ENCODE results near the gene DENND5A.
"Not testable (repeated sequence)": the region's sequence is repeated elsewhere in the genome, so short reads cannot be mapped to it uniquely, and the experiment has no call there.

DENND5A gene

GRCh38 chr11:9214765-9215164, 50.4 kb downstream of the DENND5A start:
- no peak overlapping the region for H3K4me3 ChIP-seq (ENCODE audit: low read depth, low read length)
- no peak overlapping the region for H2AFZ ChIP-seq (ENCODE audit: low read length, unreplicated experiment)
- peaks cover 93% of the 10 kb centered on the region for H3K79me2 ChIP-seq (ENCODE audit: control insufficient read depth, insufficient read depth, low read length, unreplicated experiment)
- H3K27me3 ChIP-seq (ENCODE audit: insufficient read depth, low read length) = no peaks in the 10 kb centered on the region
- no peak overlapping the region for H3K27ac ChIP-seq (ENCODE audit: low read depth, low read length)
- peaks cover 33% of the 10 kb centered on the region for H3K4me1 ChIP-seq (ENCODE audit: control insufficient read depth, insufficient read depth, low read length, unreplicated experiment)
- no peaks in the 10 kb centered on the region for H3K36me3 ChIP-seq (ENCODE audit: insufficient read depth, low read length)

GRCh38 chr11:9211322-9211721, 53.8 kb downstream of the DENND5A start:
- no peak overlapping the region for H2AFZ ChIP-seq (ENCODE audit: low read length, unreplicated experiment)
- H3K27me3 ChIP-seq (ENCODE audit: insufficient read depth, low read length) = no peaks in the 10 kb centered on the region
- H3K79me2 ChIP-seq (ENCODE audit: control insufficient read depth, insufficient read depth, low read length, unreplicated experiment) = peaks cover 98% of the 10 kb centered on the region
- H3K4me1 ChIP-seq (ENCODE audit: control insufficient read depth, insufficient read depth, low read length, unreplicated experiment) = peaks cover 35% of the 10 kb centered on the region
- H3K27ac ChIP-seq (ENCODE audit: low read depth, low read length) = no peak overlapping the region
- H3K36me3 ChIP-seq (ENCODE audit: insufficient read depth, low read length) = no peaks in the 10 kb centered on the region; the same call in 1 of the 2 replicates
- H3K4me3 ChIP-seq (ENCODE audit: low read depth, low read length) = no peak overlapping the region

GRCh38 chr11:9210922-9211320, 54.2 kb downstream of the DENND5A start:
- H3K4me1 ChIP-seq (ENCODE audit: control insufficient read depth, insufficient read depth, low read length, unreplicated experiment) = peaks cover 35% of the 10 kb centered on the region
- no peak overlapping the region for H3K27ac ChIP-seq (ENCODE audit: low read depth, low read length)

GRCh38 chr11:9210224-9210921, 54.8 kb downstream of the DENND5A start:
- Histone ChIP-seq H3K36me3 (ENCODE audit: insufficient read depth, low read length) (no peaks in the 10 kb centered on the region; the same call in 1 of the 2 replicates), H3K27ac (ENCODE audit: low read depth, low read length) (no peak overlapping the region), H2AFZ (ENCODE audit: low read length, unreplicated experiment) (no peak overlapping the region), H3K27me3 (ENCODE audit: insufficient read depth, low read length) (no peaks in the 10 kb centered on the region), H3K4me3 (ENCODE audit: low read depth, low read length) (no peak overlapping the region), H3K79me2 (ENCODE audit: control insufficient read depth, insufficient read depth, low read length, unreplicated experiment) (peaks cover 96% of the 10 kb centered on the region), H3K4me1 (ENCODE audit: control insufficient read depth, insufficient read depth, low read length, unreplicated experiment) (peaks cover 33% of the 10 kb centered on the region)

More at GRCh38 chr11:9210922-9211320, 54.2 kb downstream of the DENND5A start:
- Histone ChIP-seq H3K4me3 (ENCODE audit: low read depth, low read length) (no peak overlapping the region), H3K36me3 (ENCODE audit: insufficient read depth, low read length) (no peaks in the 10 kb centered on the region; the same call in 1 of the 2 replicates), H3K27me3 (ENCODE audit: insufficient read depth, low read length) (no peaks in the 10 kb centered on the region), H3K79me2 (ENCODE audit: control insufficient read depth, insufficient read depth, low read length, unreplicated experiment) (peaks cover 96% of the 10 kb centered on the region), H2AFZ (ENCODE audit: low read length, unreplicated experiment) (no peak overlapping the region)

GRCh38 chr11:9209604-9210003, 55.5 kb downstream of the DENND5A start:
- H2AFZ ChIP-seq (ENCODE audit: low read length, unreplicated experiment); H3K36me3 ChIP-seq (ENCODE audit: insufficient read depth, low read length); H3K27ac ChIP-seq (ENCODE audit: low read depth, low read length); H3K27me3 ChIP-seq (ENCODE audit: insufficient read depth, low read length); H3K4me3 ChIP-seq (ENCODE audit: low read depth, low read length): not testable (repeated sequence)
- H3K79me2 ChIP-seq (ENCODE audit: control insufficient read depth, insufficient read depth, low read length, unreplicated experiment) = peaks cover 92% of the 10 kb centered on the region
- peaks cover 26% of the 10 kb centered on the region for H3K4me1 ChIP-seq (ENCODE audit: control insufficient read depth, insufficient read depth, low read length, unreplicated experiment)

GRCh38 chr11:9208726-9209501, 56.2 kb downstream of the DENND5A start:
- Histone ChIP-seq H3K36me3 (ENCODE audit: insufficient read depth, low read length) (no peaks in the 10 kb centered on the region; the same call in 1 of the 2 replicates), H3K27ac (ENCODE audit: low read depth, low read length) (no peak overlapping the region), H3K27me3 (ENCODE audit: insufficient read depth, low read length) (no peaks in the 10 kb centered on the region), H2AFZ (ENCODE audit: low read length, unreplicated experiment) (no peak overlapping the region), H3K4me1 (ENCODE audit: control insufficient read depth, insufficient read depth, low read length, unreplicated experiment) (peaks cover 23% of the 10 kb centered on the region), H3K79me2 (ENCODE audit: control insufficient read depth, insufficient read depth, low read length, unreplicated experiment) (peaks cover 86% of the 10 kb centered on the region), H3K4me3 (ENCODE audit: low read depth, low read length) (no peak overlapping the region)

- H2AFZ ChIP-seq (ENCODE audit: low read length, unreplicated experiment) = no peak overlapping the region
- no peaks in the 10 kb centered on the region for H3K27me3 ChIP-seq (ENCODE audit: insufficient read depth, low read length)
- H3K36me3 ChIP-seq (ENCODE audit: insufficient read depth, low read length) = peaks cover 8% of the 10 kb centered on the region
- H3K4me1 ChIP-seq (ENCODE audit: control insufficient read depth, insufficient read depth, low read length, unreplicated experiment) = peaks cover 23% of the 10 kb centered on the region
- H3K79me2 ChIP-seq (ENCODE audit: control insufficient read depth, insufficient read depth, low read length, unreplicated experiment) = peaks cover 75% of the 10 kb centered on the region
- no peak overlapping the region for H3K27ac ChIP-seq (ENCODE audit: low read depth, low read length)
- H3K4me3 ChIP-seq (ENCODE audit: low read depth, low read length) = no peak overlapping the region
Measured at GRCh38 chr11:9207229-9207628, 57.9 kb downstream of the DENND5A start.

- H3K27me3 ChIP-seq (ENCODE audit: insufficient read depth, low read length) = no peaks in the 10 kb centered on the region
- peaks cover 69% of the 10 kb centered on the region for H3K79me2 ChIP-seq (ENCODE audit: control insufficient read depth, insufficient read depth, low read length, unreplicated experiment)
- no peak overlapping the region for H3K4me3 ChIP-seq (ENCODE audit: low read depth, low read length)
- peaks cover 8% of the 10 kb centered on the region for H3K36me3 ChIP-seq (ENCODE audit: insufficient read depth, low read length)
- H3K4me1 ChIP-seq (ENCODE audit: control insufficient read depth, insufficient read depth, low read length, unreplicated experiment) = peaks cover 21% of the 10 kb centered on the region
- H3K27ac ChIP-seq (ENCODE audit: low read depth, low read length) = no peak overlapping the region
- H2AFZ ChIP-seq (ENCODE audit: low read length, unreplicated experiment) = no peak overlapping the region
Measured at GRCh38 chr11:9206496-9206895, 58.7 kb downstream of the DENND5A start.

GRCh38 chr11:9203691-9204311, 61.3 kb downstream of the DENND5A start:
- Histone ChIP-seq H3K79me2 (ENCODE audit: control insufficient read depth, insufficient read depth, low read length, unreplicated experiment) (peaks cover 54% of the 10 kb centered on the region), H3K27ac (ENCODE audit: low read depth, low read length) (no peak overlapping the region), H3K36me3 (ENCODE audit: insufficient read depth, low read length) (peaks cover 12% of the 10 kb centered on the region), H3K27me3 (ENCODE audit: insufficient read depth, low read length) (no peaks in the 10 kb centered on the region), H2AFZ (ENCODE audit: low read length, unreplicated experiment) (no peak overlapping the region), H3K4me1 (ENCODE audit: control insufficient read depth, insufficient read depth, low read length, unreplicated experiment) (no peaks in the 10 kb centered on the region), H3K4me3 (ENCODE audit: low read depth, low read length) (no peak overlapping the region)

- H2AFZ ChIP-seq (ENCODE audit: low read length, unreplicated experiment) = no peak overlapping the region
- peaks cover 37% of the 10 kb centered on the region for H3K79me2 ChIP-seq (ENCODE audit: control insufficient read depth, insufficient read depth, low read length, unreplicated experiment)
Measured at GRCh38 chr11:9201372-9202162, 63.6 kb downstream of the DENND5A start.

More at GRCh38 chr11:9201372-9202162, 63.6 kb downstream of the DENND5A start:
- Histone ChIP-seq H3K4me1 (ENCODE audit: control insufficient read depth, insufficient read depth, low read length, unreplicated experiment) (no peaks in the 10 kb centered on the region), H3K27ac (ENCODE audit: low read depth, low read length) (no peak overlapping the region), H3K4me3 (ENCODE audit: low read depth, low read length) (no peak overlapping the region), H3K36me3 (ENCODE audit: insufficient read depth, low read length) (peaks cover 15% of the 10 kb centered on the region), H3K27me3 (ENCODE audit: insufficient read depth, low read length) (no peaks in the 10 kb centered on the region)
